Large intestine (tissue), 3 donors: ENCODE data around the gene CCDC85B. TPM values are rescaled to one million over a fixed set of nuclear protein-coding genes. Genes with fewer than 3 reads are reported as not detected.

ENCODE experiments used
- DNase-seq, 2 donors: peaks; one replicate each; pipeline versions ENCODE4 v3.0.0 to v3.0.0-alpha.2; 2013
- H3K27ac ChIP-seq: one replicate; pipeline ENCODE4 v1.5.1; 2013; ENCODE audit warnings: low read length
- H3K27me3 ChIP-seq: 2 replicates; pipeline ENCODE4 v1.6.1; 2013; ENCODE audit warnings: low read length; ENCODE audit not compliant: control insufficient read depth, insufficient read depth
- H3K36me3 ChIP-seq: 2 replicates; pipeline ENCODE4 v1.6.1; 2013; ENCODE audit warnings: low read length; ENCODE audit not compliant: control insufficient read depth, insufficient read depth
- H3K4me1 ChIP-seq: one replicate; pipeline ENCODE4 v1.6.1; 2013; ENCODE audit warnings: low read length; ENCODE audit not compliant: control insufficient read depth, insufficient read depth
- H3K4me3 ChIP-seq: one replicate; pipeline ENCODE4 v1.5.1; 2013; ENCODE audit warnings: low read length
- H3K9me3 ChIP-seq: one replicate; pipeline ENCODE4 v1.6.1; 2013; ENCODE audit warnings: mild to moderate bottlenecking, low read depth, low read length, moderate library complexity; ENCODE audit not compliant: control insufficient read depth
- WGBS: methylation state at CpG from one replicate; pipeline ENCODE4 v1.1.5; 2013; ENCODE audit warnings: low lambda C conversion rate; ENCODE audit not compliant: insufficient coverage; 5-methylcytosine and 5-hydroxymethylcytosine counted together
- polyA plus RNA-seq: library from polyadenylated mRNA; unstranded; fragments of 120-200 nt; gene quantifications from one replicate; pipeline ENCODE4 v1.2.1, GENCODE V29; 2013

Gene CCDC85B
- polyA plus RNA-seq, 1 donor = 10.9 TPM

DNA sequence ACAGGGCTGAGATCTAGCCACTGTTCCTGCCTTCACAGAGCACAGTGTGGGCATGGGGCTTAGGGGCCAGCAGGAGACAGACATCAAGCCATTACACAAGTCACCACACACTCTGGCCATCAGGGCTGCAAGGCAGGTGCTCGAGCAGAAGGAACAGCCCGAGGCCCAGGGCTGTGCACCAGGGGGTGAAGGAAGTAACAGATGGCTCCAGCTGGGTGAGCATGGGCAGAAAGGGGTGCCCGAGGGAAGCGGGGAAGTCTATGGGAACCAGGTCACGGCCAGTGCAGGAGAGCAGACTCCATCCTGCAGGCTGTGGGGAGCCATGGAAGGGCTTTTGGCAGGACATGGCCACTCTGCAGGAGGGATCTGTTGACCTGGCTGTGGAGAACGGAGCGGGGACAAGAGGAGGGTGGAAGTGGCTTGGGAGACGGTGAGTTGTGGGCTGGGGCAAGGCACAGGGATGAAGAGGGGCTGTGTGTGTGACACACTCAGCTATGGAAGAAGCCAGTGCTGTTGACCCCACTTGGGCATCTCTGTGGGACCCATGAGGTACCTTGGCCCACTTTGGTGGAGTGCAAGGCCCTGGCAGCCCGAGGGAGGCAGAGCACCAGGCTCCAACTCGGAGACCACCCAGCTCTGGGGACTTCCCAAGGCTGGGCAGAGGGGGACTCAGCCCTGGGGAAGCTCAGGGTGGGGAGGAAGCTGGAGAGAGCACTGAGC, 24.8 kb downstream of the CCDC85B start:
- peaks cover 5% of the 10 kb centered on the region for H3K9me3 ChIP-seq
- peaks cover 17% of the 10 kb centered on the region for H3K4me1 ChIP-seq
- H3K27ac ChIP-seq = no peak overlapping the region
- no peak overlapping the region for H3K4me3 ChIP-seq
- no CpG with 5 or more reads among the region's 10 CpGs for WGBS
- DNase-seq = no peak
- peaks cover 9% of the 10 kb centered on the region for H3K36me3 ChIP-seq
- peaks cover 9% of the 10 kb centered on the region for H3K27me3 ChIP-seq

DNA sequence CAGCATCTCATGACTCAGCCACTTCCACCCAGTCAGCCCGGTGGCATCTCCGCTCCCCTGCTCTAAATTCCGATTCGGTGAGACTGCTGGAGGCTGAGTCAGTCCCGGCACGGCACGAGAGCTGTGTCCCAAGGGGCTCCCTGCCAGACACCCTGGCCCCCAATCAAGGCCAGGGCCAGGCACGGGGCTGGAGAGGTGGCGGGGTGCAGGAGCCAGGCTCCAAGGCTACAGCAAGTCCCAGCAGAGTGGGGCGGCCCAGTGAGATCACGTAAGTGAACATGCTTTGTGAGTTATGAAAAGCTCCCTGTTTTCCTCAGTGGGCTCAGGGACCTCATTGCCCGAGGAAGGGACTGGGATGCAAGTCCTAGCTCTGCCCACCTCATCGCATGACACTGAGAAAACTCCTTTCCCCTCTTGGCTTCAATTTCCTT, 25.4 kb downstream of the CCDC85B start:
- no peak overlapping the region for H3K27ac ChIP-seq
- peaks cover 22% of the 10 kb centered on the region for H3K4me1 ChIP-seq
- no CpG with 5 or more reads among the region's 13 CpGs for WGBS
- peaks cover 10% of the 10 kb centered on the region for H3K36me3 ChIP-seq
- peaks cover 6% of the 10 kb centered on the region for H3K27me3 ChIP-seq
- DNase-seq = no peak
- no peak overlapping the region for H3K4me3 ChIP-seq
- peaks cover 5% of the 10 kb centered on the region for H3K9me3 ChIP-seq

DNA sequence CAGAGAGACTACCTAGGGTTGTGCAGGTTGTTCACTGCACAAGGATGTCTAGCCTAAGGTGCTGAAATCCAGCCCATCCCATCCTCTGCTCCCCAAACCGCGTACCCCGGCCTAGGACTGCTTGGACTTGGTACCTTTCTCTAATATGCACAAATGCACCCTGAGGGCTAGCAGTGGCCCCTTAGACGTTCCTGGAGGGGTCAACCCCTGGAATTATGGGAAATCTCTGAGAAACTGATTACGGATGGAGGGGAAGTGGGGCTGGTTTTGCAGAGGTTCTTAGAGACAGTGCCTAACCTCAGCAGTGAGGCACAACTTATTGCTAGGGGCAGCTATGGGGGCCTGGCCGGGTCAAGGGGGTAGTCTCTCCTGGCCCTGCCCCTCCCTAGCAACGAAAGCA, 25.9 kb downstream of the CCDC85B start:
- no CpG with 5 or more reads among the region's 7 CpGs for WGBS
- no peak overlapping the region for H3K27ac ChIP-seq

GRCh38 chr11:65917077-65917433, 26.6 kb downstream of the CCDC85B start:
- peaks cover 20% of the 10 kb centered on the region for H3K4me1 ChIP-seq
- H3K36me3 ChIP-seq = peaks cover 15% of the 10 kb centered on the region
- no peak overlapping the region for H3K27ac ChIP-seq
- no peaks in the 10 kb centered on the region for H3K27me3 ChIP-seq
- peaks cover 5% of the 10 kb centered on the region for H3K9me3 ChIP-seq
- WGBS = no CpG with 5 or more reads among the region's 3 CpGs
- DNase-seq = no peak
- H3K4me3 ChIP-seq = no peak overlapping the region

More for the DNA sequence above, 25.9 kb downstream of the CCDC85B start:
- DNase-seq = no peak
- Histone ChIP-seq H3K27me3 (peaks cover 5% of the 10 kb centered on the region), H3K4me3 (no peak overlapping the region), H3K36me3 (peaks cover 11% of the 10 kb centered on the region), H3K9me3 (peaks cover 5% of the 10 kb centered on the region), H3K4me1 (peaks cover 24% of the 10 kb centered on the region)

- DNase-seq = no peak
- H3K27me3 ChIP-seq = no peaks in the 10 kb centered on the region
- H3K9me3 ChIP-seq = peaks cover 5% of the 10 kb centered on the region
- peaks cover 20% of the 10 kb centered on the region for H3K4me1 ChIP-seq
- H3K4me3 ChIP-seq = peak overlapping the region; percentile 97
- H3K27ac ChIP-seq = no peak overlapping the region
- H3K36me3 ChIP-seq = peaks cover 20% of the 10 kb centered on the region
- no CpG with 5 or more reads among the region's 35 CpGs for WGBS
These were observed 27.1 kb downstream of the CCDC85B start for GRCh38 chr11:65917434-65918210.

DNA sequence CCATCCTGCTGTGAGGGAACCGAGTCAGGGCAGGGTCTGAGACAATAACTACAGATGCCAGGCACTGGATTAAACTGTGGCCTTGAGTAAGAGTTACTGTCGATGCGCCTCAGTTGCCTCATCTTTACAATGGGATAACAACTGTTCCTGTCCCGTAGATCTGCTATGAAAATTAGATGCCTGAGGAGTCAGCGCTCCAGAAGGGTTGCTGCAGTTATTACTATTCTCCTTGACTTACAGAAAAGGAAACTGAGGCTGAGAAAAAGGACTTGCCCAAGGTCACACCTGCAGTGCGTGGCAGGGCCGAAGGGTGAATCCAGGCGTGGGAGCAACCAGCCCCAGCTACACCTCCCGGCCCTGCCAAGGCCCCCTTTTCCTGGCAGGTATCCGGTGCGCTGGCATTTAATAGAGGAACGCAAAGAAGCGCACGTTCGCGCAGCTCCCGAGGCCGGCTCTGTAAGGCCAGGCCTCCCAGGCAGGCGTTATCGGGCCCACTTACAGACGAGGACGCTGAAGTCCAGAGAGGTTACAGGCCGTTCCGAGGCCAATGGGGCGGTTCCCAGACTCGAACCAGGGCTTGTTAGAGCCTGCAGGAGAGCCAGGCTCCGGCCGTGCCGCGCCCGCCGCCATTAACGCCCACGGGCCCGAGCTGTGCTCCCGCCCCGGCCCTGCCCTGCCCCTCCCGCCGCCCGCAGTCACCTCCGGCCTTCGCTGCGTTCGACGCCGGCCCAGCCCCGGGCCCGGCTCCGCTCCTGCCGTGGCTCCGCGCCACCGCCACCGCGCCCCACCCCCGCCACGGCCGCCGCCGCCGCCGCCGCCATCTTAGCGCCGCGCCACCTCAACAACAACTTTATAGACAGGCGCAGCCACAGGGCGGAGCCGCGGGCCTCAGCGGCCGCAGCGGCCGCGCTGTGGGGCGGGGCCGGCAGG, 28.0 kb downstream of the CCDC85B start, which contains the start of gene C11orf68:
Gene C11orf68, minus strand, starts transcription at position 852 of the 930 bp plus-strand sequence. Its CDS starts 31 bp downstream, at position 821.
- WGBS = no CpG with 5 or more reads among the region's 77 CpGs
- H3K4me1 ChIP-seq = peaks cover 20% of the 10 kb centered on the region

DNA sequence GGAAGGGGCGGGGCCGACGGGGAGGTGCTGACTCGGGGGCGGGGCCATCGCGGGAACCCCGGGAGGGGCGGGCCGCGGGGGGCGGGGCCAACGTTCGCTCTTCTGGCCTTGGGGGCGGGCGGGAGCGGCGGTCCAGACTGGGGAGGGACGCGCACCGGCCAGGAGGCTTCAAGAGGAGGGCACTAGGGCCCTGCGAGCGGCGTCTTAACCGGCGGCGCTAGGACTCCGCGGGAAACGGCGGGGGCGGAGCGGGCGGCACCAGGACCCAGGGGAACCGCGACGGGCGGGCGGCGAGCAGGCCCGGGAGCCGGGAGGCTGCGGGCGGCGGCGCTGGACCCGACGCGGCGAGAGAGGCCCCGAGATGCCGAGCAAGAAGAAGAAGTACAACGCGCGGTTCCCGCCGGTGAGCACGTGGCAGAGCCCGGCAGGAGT, 28.7 kb downstream of the CCDC85B start, which contains the start of gene DRAP1:
Gene DRAP1, plus strand, starts transcription at position 286 of the 432 bp plus-strand sequence. Its CDS starts 76 bp downstream, at position 362.
- peaks cover 24% of the 10 kb centered on the region for H3K36me3 ChIP-seq
- WGBS = no CpG with 5 or more reads among the region's 59 CpGs
- H3K4me3 ChIP-seq = peak within 1 kb of the TSS; percentile 97
- DNase-seq = peak; percentile 97 to 99
- peaks cover 5% of the 10 kb centered on the region for H3K9me3 ChIP-seq
- peak within 1 kb of the TSS; percentile 42 for H3K27ac ChIP-seq
- H3K27me3 ChIP-seq = no peaks in the 10 kb centered on the region
- H3K4me1 ChIP-seq = peaks cover 20% of the 10 kb centered on the region

More for the DNA sequence above, 28.0 kb downstream of the CCDC85B start, which contains the start of gene C11orf68:
- peaks cover 5% of the 10 kb centered on the region for H3K9me3 ChIP-seq
- H3K36me3 ChIP-seq = peaks cover 24% of the 10 kb centered on the region
- DNase-seq = no peak
- H3K4me3 ChIP-seq = peak within 1 kb of the TSS; percentile 97
- peak within 1 kb of the TSS; percentile 42 for H3K27ac ChIP-seq
- no peaks in the 10 kb centered on the region for H3K27me3 ChIP-seq

DNA sequence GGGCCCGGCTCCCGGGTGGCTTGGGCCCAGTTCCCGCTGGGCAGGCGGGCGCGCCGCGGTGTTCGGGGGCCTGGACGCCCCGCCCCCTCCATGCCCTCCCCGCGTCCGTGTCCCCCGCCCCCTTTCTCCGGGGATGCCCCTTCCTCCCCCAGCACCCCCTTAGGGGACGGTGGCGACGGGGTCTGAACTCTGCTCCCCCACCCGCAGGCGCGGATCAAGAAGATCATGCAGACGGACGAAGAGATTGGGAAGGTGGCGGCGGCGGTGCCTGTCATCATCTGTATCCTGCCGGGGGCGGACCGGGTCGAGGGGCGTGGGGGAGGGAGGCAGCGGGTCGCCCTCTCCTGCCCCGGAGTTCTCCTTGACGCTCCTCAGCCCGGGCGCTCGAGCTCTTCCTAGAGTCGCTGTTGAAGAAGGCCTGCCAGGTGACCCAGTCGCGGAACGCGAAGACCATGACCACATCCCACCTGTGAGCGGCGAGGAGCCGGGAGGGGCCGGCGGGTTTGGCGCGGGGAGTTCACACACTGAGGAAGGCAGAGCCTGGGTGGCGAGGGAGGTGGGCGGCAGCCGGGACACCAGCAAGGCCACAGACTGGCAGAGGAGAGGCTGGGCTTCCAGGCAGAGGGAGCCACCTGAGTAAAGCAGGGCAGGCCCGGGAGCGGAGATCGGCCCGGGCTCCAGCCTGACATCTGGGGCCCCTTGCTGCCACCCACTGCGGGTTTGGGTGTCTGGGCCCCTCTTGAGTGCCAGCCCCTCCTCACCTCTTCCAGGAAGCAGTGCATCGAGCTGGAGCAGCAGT, 29.3 kb downstream of the CCDC85B start:
- peak overlapping the region; percentile 42 for H3K27ac ChIP-seq
- no CpG with 5 or more reads among the region's 60 CpGs for WGBS
- no peaks in the 10 kb centered on the region for H3K27me3 ChIP-seq
- H3K4me1 ChIP-seq = peaks cover 20% of the 10 kb centered on the region
- H3K9me3 ChIP-seq = peaks cover 5% of the 10 kb centered on the region
- peak in 1 of 2 donors; percentile 62 for DNase-seq
- peaks cover 24% of the 10 kb centered on the region for H3K36me3 ChIP-seq
- peak overlapping the region; percentile 78 for H3K4me3 ChIP-seq

GRCh38 chr11:65920372-65920802, 29.9 kb downstream of the CCDC85B start:
- WGBS = no CpG with 5 or more reads among the region's 15 CpGs

More at GRCh38 chr11:65920372-65920802, 29.9 kb downstream of the CCDC85B start:
- DNase-seq = no peak
- H3K4me3 ChIP-seq = peak overlapping the region; percentile 78
- H3K27ac ChIP-seq = no peak overlapping the region
- H3K4me1 ChIP-seq = peaks cover 20% of the 10 kb centered on the region
- H3K9me3 ChIP-seq = peaks cover 5% of the 10 kb centered on the region
- peaks cover 24% of the 10 kb centered on the region for H3K36me3 ChIP-seq
- H3K27me3 ChIP-seq = no peaks in the 10 kb centered on the region
